Peyer's patch (tissue), 4 donors: Measurements from ENCODE around the gene URI1.

ENCODE experiments used
- POLR2A ChIP-seq, 2 donors: fragments of 450-650 bp; IDR thresholded peaks; one replicate each; pipeline ENCODE4 v1.5.1; 2017; ENCODE audit warnings: antibody characterized with exemption in 2 of 2, mild to moderate bottlenecking in 2 of 2, moderate library complexity in 2 of 2
- TF ChIP-seq, protein P1 (sequence below), 6 experiments: fragments of 450-650 bp in 4 of 6; fragments of 200-600 bp in 2 of 6; sonication (generic) in 1 of 6; IDR thresholded peaks; one replicate each; pipeline ENCODE4 v1.5.1; 2017 to 2019; ENCODE audit warnings: antibody characterized with exemption in 6 of 6, mild to moderate bottlenecking in 3 of 6, moderate library complexity in 1 of 6

- TF ChIP-seq, protein P1, sequence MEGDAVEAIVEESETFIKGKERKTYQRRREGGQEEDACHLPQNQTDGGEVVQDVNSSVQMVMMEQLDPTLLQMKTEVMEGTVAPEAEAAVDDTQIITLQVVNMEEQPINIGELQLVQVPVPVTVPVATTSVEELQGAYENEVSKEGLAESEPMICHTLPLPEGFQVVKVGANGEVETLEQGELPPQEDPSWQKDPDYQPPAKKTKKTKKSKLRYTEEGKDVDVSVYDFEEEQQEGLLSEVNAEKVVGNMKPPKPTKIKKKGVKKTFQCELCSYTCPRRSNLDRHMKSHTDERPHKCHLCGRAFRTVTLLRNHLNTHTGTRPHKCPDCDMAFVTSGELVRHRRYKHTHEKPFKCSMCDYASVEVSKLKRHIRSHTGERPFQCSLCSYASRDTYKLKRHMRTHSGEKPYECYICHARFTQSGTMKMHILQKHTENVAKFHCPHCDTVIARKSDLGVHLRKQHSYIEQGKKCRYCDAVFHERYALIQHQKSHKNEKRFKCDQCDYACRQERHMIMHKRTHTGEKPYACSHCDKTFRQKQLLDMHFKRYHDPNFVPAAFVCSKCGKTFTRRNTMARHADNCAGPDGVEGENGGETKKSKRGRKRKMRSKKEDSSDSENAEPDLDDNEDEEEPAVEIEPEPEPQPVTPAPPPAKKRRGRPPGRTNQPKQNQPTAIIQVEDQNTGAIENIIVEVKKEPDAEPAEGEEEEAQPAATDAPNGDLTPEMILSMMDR (IDR thresholded peaks at IDR 0.05) = no peak
- no peak for TF ChIP-seq POLR2A (IDR thresholded peaks at IDR 0.05)
Observed at GRCh38 chr19:30062065-30062906, 120.2 kb downstream of the URI1 start.
